SK-N-SH treated with all-trans-retinoic acid at 6 μM for 48 hours (cell line): ENCODE data around the gene OLFML2B.

Experiments used
- ATAC-seq: fragments of 200-7000 bp; cut with Tn5 transposase; 3 replicates; pipeline ENCODE4 v1.9.1; 2020; ENCODE audit warnings: mild to moderate bottlenecking, moderate library complexity
- ARNTL ChIP-seq: fragments of 450-650 bp; formaldehyde crosslinking; IDR thresholded peaks from 2 replicates; pipeline ENCODE4 v1.5.0; 2020; ENCODE audit warnings: low read depth, mild to moderate bottlenecking, moderate library complexity, borderline replicate concordance
- BACH2 ChIP-seq: fragments of 250-450 bp; sonication (Bioruptor Pico); IDR thresholded peaks from 2 replicates; pipeline ENCODE4 v1.9.0; 2021; ENCODE audit warnings: mild to moderate bottlenecking, borderline replicate concordance
- CREB5 ChIP-seq: fragments of 250-450 bp; sonication (Bioruptor Pico); IDR thresholded peaks from 2 replicates; pipeline ENCODE4 v1.5.1; 2020; ENCODE audit warnings: low read depth, mild to moderate bottlenecking, moderate library complexity
- CSDC2 ChIP-seq: fragments of 250-450 bp; sonication (Bioruptor Pico); IDR thresholded peaks from 2 replicates; pipeline ENCODE4 v1.5.0; 2020; ENCODE audit warnings: mild to moderate bottlenecking, moderate library complexity
- CSRNP3 ChIP-seq: fragments of 250-450 bp; sonication (Bioruptor Pico); IDR thresholded peaks from 2 replicates; pipeline ENCODE4 v1.5.1; 2021; ENCODE audit warnings: mild to moderate bottlenecking, moderate library complexity
- GLIS3 ChIP-seq: fragments of 250-450 bp; sonication (Bioruptor Pico); IDR thresholded peaks from 2 replicates; pipeline ENCODE4 v1.5.0; 2020; ENCODE audit warnings: mild to moderate bottlenecking, moderate library complexity
- ISL1 ChIP-seq: fragments of 250-450 bp; sonication (Bioruptor Pico); IDR thresholded peaks from 2 replicates; pipeline ENCODE4 v2.1.2; 2022; ENCODE audit warnings: mild to moderate bottlenecking, moderate library complexity
- OSR1 ChIP-seq: fragments of 250-450 bp; sonication (Bioruptor Pico); IDR thresholded peaks from 2 replicates; pipeline ENCODE4 v1.8.0; 2022; ENCODE audit warnings: moderate library complexity, mild to moderate bottlenecking, inconsistent platforms
- POU6F1 ChIP-seq: fragments of 250-450 bp; sonication (Bioruptor Pico); IDR thresholded peaks from 2 replicates; pipeline ENCODE4 v1.8.0; 2021; ENCODE audit warnings: low read depth, mild to moderate bottlenecking, moderate library complexity, borderline replicate concordance
- PPARA ChIP-seq: fragments of 250-450 bp; sonication (Bioruptor Pico); IDR thresholded peaks from 2 replicates; pipeline ENCODE4 v1.5.0; 2020; ENCODE audit warnings: mild to moderate bottlenecking, borderline replicate concordance
- RARB ChIP-seq: fragments of 250-450 bp; sonication (Bioruptor Pico); IDR thresholded peaks from 2 replicates; pipeline ENCODE4 v1.8.0; 2021; ENCODE audit warnings: mild to moderate bottlenecking, moderate library complexity
- SNAI2 ChIP-seq: fragments of 250-450 bp; sonication (Bioruptor Pico); IDR thresholded peaks from 2 replicates; pipeline ENCODE4 v1.5.0; 2020; ENCODE audit warnings: mild to moderate bottlenecking, moderate library complexity
- TCF4 ChIP-seq: fragments of 250-450 bp; sonication (Bioruptor Pico); IDR thresholded peaks from 2 replicates; pipeline ENCODE4 v1.8.0; 2021; ENCODE audit warnings: mild to moderate bottlenecking, moderate library complexity, borderline replicate concordance
- TOX ChIP-seq: fragments of 250-450 bp; sonication (Bioruptor Pico); IDR thresholded peaks from 2 replicates; pipeline ENCODE4 v1.8.0; 2021; ENCODE audit warnings: mild to moderate bottlenecking, moderate library complexity, borderline replicate concordance
- ZFP3 ChIP-seq: fragments of 250-450 bp; sonication (Bioruptor Pico); IDR thresholded peaks from 2 replicates; pipeline ENCODE4 v1.5.0; 2020; ENCODE audit warnings: mild to moderate bottlenecking, moderate library complexity
- ZFP30 ChIP-seq: fragments of 450-650 bp; formaldehyde crosslinking; IDR thresholded peaks from 2 replicates; pipeline ENCODE4 v1.5.0; 2022; ENCODE audit warnings: mild to moderate bottlenecking, moderate library complexity
- ZNF565 ChIP-seq: fragments of 450-650 bp; formaldehyde crosslinking; conservative IDR thresholded peaks from 2 replicates; pipeline ENCODE4 v1.5.0; 2020; ENCODE audit warnings: low read depth, mild to moderate bottlenecking, moderate library complexity
- ZNF70 ChIP-seq: fragments of 450-650 bp; formaldehyde crosslinking; IDR thresholded peaks from 2 replicates; pipeline ENCODE4 v1.5.0; 2020; ENCODE audit warnings: mild to moderate bottlenecking, moderate library complexity
- ZNF8 ChIP-seq: fragments of 450-650 bp; formaldehyde crosslinking; IDR thresholded peaks from 2 replicates; pipeline ENCODE4 v1.5.0; 2020; ENCODE audit warnings: mild to moderate bottlenecking, moderate library complexity
- TF ChIP-seq, protein P1 (sequence below): fragments of 250-450 bp; sonication (Bioruptor Pico); IDR thresholded peaks from 2 replicates; pipeline ENCODE4 v1.8.0; 2020; ENCODE audit warnings: mild to moderate bottlenecking, moderate library complexity, borderline replicate concordance

OLFML2B gene

GRCh38 chr1:162023547-162024501 is at the start of gene OLFML2B:
Gene OLFML2B (minus strand): TSS chr1:162023869. CDS start chr1:162023430, 439 bp downstream.
- TF ChIP-seq BACH2 (CRISPR knock-in tag) (no peak), GLIS3 (CRISPR knock-in tag) (no peak), OSR1 (no peak), CREB5 (CRISPR knock-in tag) (no peak), PPARA (CRISPR knock-in tag) (no peak), ZNF70 (CRISPR knock-in tag) (no peak), ISL1 (CRISPR knock-in tag) (no peak), TCF4 (no peak), ZFP3 (CRISPR knock-in tag) (no peak), ZNF565 (no peak), ZFP30 (CRISPR knock-in tag) (no peak), RARB (no peak), TOX (no peak), CSDC2 (CRISPR knock-in tag) (no peak), CSRNP3 (CRISPR knock-in tag) (no peak), POU6F1 (CRISPR knock-in tag) (no peak)
- TF ChIP-seq, protein P1, sequence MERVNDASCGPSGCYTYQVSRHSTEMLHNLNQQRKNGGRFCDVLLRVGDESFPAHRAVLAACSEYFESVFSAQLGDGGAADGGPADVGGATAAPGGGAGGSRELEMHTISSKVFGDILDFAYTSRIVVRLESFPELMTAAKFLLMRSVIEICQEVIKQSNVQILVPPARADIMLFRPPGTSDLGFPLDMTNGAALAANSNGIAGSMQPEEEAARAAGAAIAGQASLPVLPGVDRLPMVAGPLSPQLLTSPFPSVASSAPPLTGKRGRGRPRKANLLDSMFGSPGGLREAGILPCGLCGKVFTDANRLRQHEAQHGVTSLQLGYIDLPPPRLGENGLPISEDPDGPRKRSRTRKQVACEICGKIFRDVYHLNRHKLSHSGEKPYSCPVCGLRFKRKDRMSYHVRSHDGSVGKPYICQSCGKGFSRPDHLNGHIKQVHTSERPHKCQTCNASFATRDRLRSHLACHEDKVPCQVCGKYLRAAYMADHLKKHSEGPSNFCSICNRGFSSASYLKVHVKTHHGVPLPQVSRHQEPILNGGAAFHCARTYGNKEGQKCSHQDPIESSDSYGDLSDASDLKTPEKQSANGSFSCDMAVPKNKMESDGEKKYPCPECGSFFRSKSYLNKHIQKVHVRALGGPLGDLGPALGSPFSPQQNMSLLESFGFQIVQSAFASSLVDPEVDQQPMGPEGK, result no peak
- ATAC-seq, result peak; percentile 91

- no peak for ATAC-seq
Observed at GRCh38 chr1:162072740-162073139, 49.1 kb upstream of the OLFML2B start.

DNA sequence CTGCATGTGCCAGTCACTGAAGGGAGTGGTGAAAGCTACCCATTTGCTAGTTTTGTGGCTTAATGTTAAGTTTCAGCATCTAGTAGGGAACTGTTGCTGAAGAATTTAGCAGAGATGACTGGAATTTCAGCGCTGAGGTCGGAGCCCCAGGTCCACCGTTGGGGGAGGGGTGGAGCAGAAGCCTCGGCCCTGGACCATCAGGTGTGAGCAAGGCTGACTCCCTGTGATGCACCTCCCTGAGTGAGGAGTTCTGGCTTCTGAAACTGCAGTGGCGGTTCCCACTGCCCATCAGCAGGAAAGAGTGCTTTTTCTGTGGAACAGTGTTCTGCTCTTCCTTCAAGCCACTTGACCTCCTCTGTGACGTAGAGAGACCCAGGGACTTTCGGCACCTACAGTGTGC is 47.2 kb upstream of the OLFML2B start:
- TF ChIP-seq ZNF8 (CRISPR knock-in tag) (no peak), CSRNP3 (CRISPR knock-in tag) (no peak), ZNF70 (CRISPR knock-in tag) (no peak), RARB (no peak), ZFP30 (CRISPR knock-in tag) (no peak), ARNTL (CRISPR knock-in tag) (no peak), ZNF565 (no peak), ISL1 (CRISPR knock-in tag) (no peak)
- TF ChIP-seq, protein P1, result no peak
- no peak for ATAC-seq

More at GRCh38 chr1:162072740-162073139, 49.1 kb upstream of the OLFML2B start:
- TF ChIP-seq, protein P1, result no peak
- TF ChIP-seq SNAI2 (CRISPR knock-in tag), result no peak
- TF ChIP-seq, all 23 proteins: peak for 0
